Measurements from ENCODE around the gene DENND2D.

DENND2D gene

GRCh38 chr1:111176678-111177077 is 23.8 kb downstream of the DENND2D start:
- Histone ChIP-seq H3K9me3 (ENCODE audit: control extremely low read depth in 1 of 5, control insufficient read depth in 4 of 5, insufficient read depth in 2 of 5, low read depth in 1 of 5, low read length in 4 of 5) (no peaks in the 10 kb centered on the region), H3K4me1 (ENCODE audit: control extremely low read depth in 1 of 4, control insufficient read depth in 4 of 4, insufficient read depth in 4 of 4, low read length in 3 of 4) (no peaks in the 10 kb centered on the region), H3K27ac (ENCODE audit: insufficient read depth in 1 of 2, low read depth in 1 of 2, low read length in 2 of 2, poor library complexity in 1 of 2, severe bottlenecking in 2 of 2) (no peak overlapping the region), H3K4me3 (ENCODE audit: control insufficient read depth in 1 of 7, extremely low read depth in 1 of 7, insufficient read depth in 4 of 7, low read depth in 2 of 7, low read length in 6 of 7) (no peak overlapping the region), H3K36me3 (ENCODE audit: control insufficient read depth in 4 of 4, insufficient read depth in 4 of 4, low read length in 3 of 4) (peaks cover 18 to 49% (median 30%) of the 10 kb centered on the region in 4 experiments), H3K27me3 (replicated peaks in 2 of 5; ENCODE audit: control insufficient read depth in 4 of 5, insufficient read depth in 5 of 5, low read length in 4 of 5) (no peaks in the 10 kb centered on the region)
- POLR2A ChIA-PET = no interaction called here
- CTCF ChIA-PET = no interaction called here
- WGBS (ENCODE audit: insufficient coverage) = no CpG with 5 or more reads among the region's 1 CpG
- DNase-seq = no peak

- Histone ChIP-seq H3K4me3 (ENCODE audit: control insufficient read depth in 1 of 7, extremely low read depth in 1 of 7, insufficient read depth in 4 of 7, low read depth in 2 of 7, low read length in 6 of 7) (no peak overlapping the region), H3K4me1 (ENCODE audit: control extremely low read depth in 1 of 4, control insufficient read depth in 4 of 4, insufficient read depth in 4 of 4, low read length in 3 of 4) (no peaks in the 10 kb centered on the region), H3K27ac (ENCODE audit: insufficient read depth in 1 of 2, low read depth in 1 of 2, low read length in 2 of 2, poor library complexity in 1 of 2, severe bottlenecking in 2 of 2) (no peak overlapping the region), H3K27me3 (replicated peaks in 2 of 5; ENCODE audit: control insufficient read depth in 4 of 5, insufficient read depth in 5 of 5, low read length in 4 of 5) (no peaks in the 10 kb centered on the region), H3K36me3 (ENCODE audit: control insufficient read depth in 4 of 4, insufficient read depth in 4 of 4, low read length in 3 of 4) (peaks cover 18 to 47% (median 31%) of the 10 kb centered on the region in 4 experiments), H3K9me3 (ENCODE audit: control extremely low read depth in 1 of 5, control insufficient read depth in 4 of 5, insufficient read depth in 2 of 5, low read depth in 1 of 5, low read length in 4 of 5) (no peaks in the 10 kb centered on the region)
- CTCF ChIA-PET = interaction anchor here (1.1 kb wide), 1 partner anchor 145 kb away, joined by 3 read pairs; no protein-coding TSS in a partner anchor
- POLR2A ChIA-PET = no interaction called here
- no peak for DNase-seq
- 91% methylated on average over 2 of the region's 3 CpGs for WGBS (ENCODE audit: insufficient coverage)
These were observed 25.1 kb downstream of the DENND2D start for GRCh38 chr1:111175349-111175748.

GRCh38 chr1:111174070-111174469 is 26.4 kb downstream of the DENND2D start:
- H3K4me3 ChIP-seq (ENCODE audit: control insufficient read depth in 1 of 7, extremely low read depth in 1 of 7, insufficient read depth in 4 of 7, low read depth in 2 of 7, low read length in 6 of 7) = no peak overlapping the region
- H3K4me1 ChIP-seq (ENCODE audit: control extremely low read depth in 1 of 4, control insufficient read depth in 4 of 4, insufficient read depth in 4 of 4, low read length in 3 of 4) = no peaks in the 10 kb centered on the region
- H3K27me3 ChIP-seq (replicated peaks in 2 of 5; ENCODE audit: control insufficient read depth in 4 of 5, insufficient read depth in 5 of 5, low read length in 4 of 5) = no peaks in the 10 kb centered on the region
- H3K9me3 ChIP-seq (ENCODE audit: control extremely low read depth in 1 of 5, control insufficient read depth in 4 of 5, insufficient read depth in 2 of 5, low read depth in 1 of 5, low read length in 4 of 5) = no peaks in the 10 kb centered on the region
- H3K27ac ChIP-seq (ENCODE audit: insufficient read depth in 1 of 2, low read depth in 1 of 2, low read length in 2 of 2, poor library complexity in 1 of 2, severe bottlenecking in 2 of 2) = no peak overlapping the region
- peaks cover 16 to 42% (median 31%) of the 10 kb centered on the region in 4 experiments for H3K36me3 ChIP-seq (ENCODE audit: control insufficient read depth in 4 of 4, insufficient read depth in 4 of 4, low read length in 3 of 4)
- no peak for DNase-seq
- CTCF ChIA-PET = interaction anchor here (1.1 kb wide), 1 partner anchor 143 kb away, joined by 3 read pairs; no protein-coding TSS in a partner anchor
- POLR2A ChIA-PET = no interaction called here

- Histone ChIP-seq H3K36me3 (ENCODE audit: control insufficient read depth in 4 of 4, insufficient read depth in 4 of 4, low read length in 3 of 4) (peaks cover 23 to 48% (median 32%) of the 10 kb centered on the region in 4 experiments), H3K27ac (ENCODE audit: insufficient read depth in 1 of 2, low read depth in 1 of 2, low read length in 2 of 2, poor library complexity in 1 of 2, severe bottlenecking in 2 of 2) (no peak overlapping the region), H3K4me1 (ENCODE audit: control extremely low read depth in 1 of 4, control insufficient read depth in 4 of 4, insufficient read depth in 4 of 4, low read length in 3 of 4) (no peaks in the 10 kb centered on the region), H3K9me3 (ENCODE audit: control extremely low read depth in 1 of 5, control insufficient read depth in 4 of 5, insufficient read depth in 2 of 5, low read depth in 1 of 5, low read length in 4 of 5) (no peaks in the 10 kb centered on the region), H3K27me3 (replicated peaks in 2 of 5; ENCODE audit: control insufficient read depth in 4 of 5, insufficient read depth in 5 of 5, low read length in 4 of 5) (no peaks in the 10 kb centered on the region), H3K4me3 (ENCODE audit: control insufficient read depth in 1 of 7, extremely low read depth in 1 of 7, insufficient read depth in 4 of 7, low read depth in 2 of 7, low read length in 6 of 7) (no peak overlapping the region)
- ChIA-PET POLR2A (no interaction called here), CTCF (interaction anchor here (1.1 kb wide), 1 partner anchor 12 kb away, joined by 3 read pairs; no protein-coding TSS in a partner anchor)
- DNase-seq = no peak
These were observed 28.0 kb downstream of the DENND2D start for GRCh38 chr1:111172463-111172862.

GRCh38 chr1:111164151-111164550 is 36.3 kb downstream of the DENND2D start:
- Histone ChIP-seq H3K4me3 (ENCODE audit: control insufficient read depth in 1 of 7, extremely low read depth in 1 of 7, insufficient read depth in 4 of 7, low read depth in 2 of 7, low read length in 6 of 7) (no peak overlapping the region), H3K9me3 (ENCODE audit: control extremely low read depth in 1 of 5, control insufficient read depth in 4 of 5, insufficient read depth in 2 of 5, low read depth in 1 of 5, low read length in 4 of 5) (no peaks in the 10 kb centered on the region), H3K4me1 (ENCODE audit: control extremely low read depth in 1 of 4, control insufficient read depth in 4 of 4, insufficient read depth in 4 of 4, low read length in 3 of 4) (no peaks in the 10 kb centered on the region), H3K27ac (ENCODE audit: insufficient read depth in 1 of 2, low read depth in 1 of 2, low read length in 2 of 2, poor library complexity in 1 of 2, severe bottlenecking in 2 of 2) (no peak overlapping the region), H3K36me3 (ENCODE audit: control insufficient read depth in 4 of 4, insufficient read depth in 4 of 4, low read length in 3 of 4) (peaks cover 17 to 43% (median 32%) of the 10 kb centered on the region in 4 experiments), H3K27me3 (replicated peaks in 2 of 5; ENCODE audit: control insufficient read depth in 4 of 5, insufficient read depth in 5 of 5, low read length in 4 of 5) (no peaks in the 10 kb centered on the region)
- CTCF ChIA-PET = interaction anchor here (1.0 to 1.4 kb wide), 2 partner anchors 19 to 51 kb away, joined by 3 to 4 read pairs; no protein-coding TSS in a partner anchor
- DNase-seq = no peak
- POLR2A ChIA-PET = interaction anchor here (0.6 kb wide), 1 partner anchor 22 kb away, joined by 7 read pairs; no protein-coding TSS in a partner anchor
- WGBS (ENCODE audit: insufficient coverage) = 93% methylated on average over 2 of the region's 2 CpGs

- Histone ChIP-seq H3K27ac (ENCODE audit: insufficient read depth in 1 of 2, low read depth in 1 of 2, low read length in 2 of 2, poor library complexity in 1 of 2, severe bottlenecking in 2 of 2) (no peak overlapping the region), H3K36me3 (ENCODE audit: control insufficient read depth in 4 of 4, insufficient read depth in 4 of 4, low read length in 3 of 4) (peaks cover 13 to 37% (median 25%) of the 10 kb centered on the region in 4 experiments), H3K27me3 (replicated peaks in 2 of 5; ENCODE audit: control insufficient read depth in 4 of 5, insufficient read depth in 5 of 5, low read length in 4 of 5) (no peaks in the 10 kb centered on the region), H3K4me3 (ENCODE audit: control insufficient read depth in 1 of 7, extremely low read depth in 1 of 7, insufficient read depth in 4 of 7, low read depth in 2 of 7, low read length in 6 of 7) (no peak overlapping the region), H3K4me1 (ENCODE audit: control extremely low read depth in 1 of 4, control insufficient read depth in 4 of 4, insufficient read depth in 4 of 4, low read length in 3 of 4) (no peaks in the 10 kb centered on the region), H3K9me3 (ENCODE audit: control extremely low read depth in 1 of 5, control insufficient read depth in 4 of 5, insufficient read depth in 2 of 5, low read depth in 1 of 5, low read length in 4 of 5) (no peaks in the 10 kb centered on the region)
- WGBS (ENCODE audit: insufficient coverage) = 100% methylated on average over 4 of the region's 4 CpGs
- no peak for DNase-seq
- ChIA-PET CTCF (interaction anchor here (1.4 kb wide), 1 partner anchor 52 kb away, joined by 4 read pairs; no protein-coding TSS in a partner anchor), POLR2A (interaction anchor here (0.6 kb wide), 1 partner anchor 23 kb away, joined by 7 read pairs; no protein-coding TSS in a partner anchor)
These were observed 37.1 kb downstream of the DENND2D start for GRCh38 chr1:111163363-111163762.

GRCh38 chr1:111162488-111162880 is 38.0 kb downstream of the DENND2D start:
- WGBS (ENCODE audit: insufficient coverage) = 100% methylated on average over 1 of the region's 2 CpGs
- Histone ChIP-seq H3K4me3 (ENCODE audit: control insufficient read depth in 1 of 7, extremely low read depth in 1 of 7, insufficient read depth in 4 of 7, low read depth in 2 of 7, low read length in 6 of 7) (no peak overlapping the region), H3K27me3 (replicated peaks in 2 of 5; ENCODE audit: control insufficient read depth in 4 of 5, insufficient read depth in 5 of 5, low read length in 4 of 5) (no peaks in the 10 kb centered on the region), H3K36me3 (ENCODE audit: control insufficient read depth in 4 of 4, insufficient read depth in 4 of 4, low read length in 3 of 4) (peaks cover 10 to 31% (median 20%) of the 10 kb centered on the region in 4 experiments), H3K27ac (ENCODE audit: insufficient read depth in 1 of 2, low read depth in 1 of 2, low read length in 2 of 2, poor library complexity in 1 of 2, severe bottlenecking in 2 of 2) (no peak overlapping the region), H3K9me3 (ENCODE audit: control extremely low read depth in 1 of 5, control insufficient read depth in 4 of 5, insufficient read depth in 2 of 5, low read depth in 1 of 5, low read length in 4 of 5) (no peaks in the 10 kb centered on the region), H3K4me1 (ENCODE audit: control extremely low read depth in 1 of 4, control insufficient read depth in 4 of 4, insufficient read depth in 4 of 4, low read length in 3 of 4) (no peaks in the 10 kb centered on the region)
- ChIA-PET CTCF (no interaction called here), POLR2A (no interaction called here)
- DNase-seq = no peak
